Tibial artery (tissue), 4 donors: ENCODE data around the gene SPTB.

Experiments used
- DNase-seq, 2 donors: peaks; one replicate each; pipeline ENCODE4 v3.0.0-alpha.2; 2019
- H3K27ac ChIP-seq, 2 donors: fragments of 200-600 bp; sonication (generic) in 1 of 2; 1 replicate in 1 of 2; 2 replicates in 1 of 2; pipeline ENCODE4 v1.5.1; 2018 to 2019; ENCODE audit warnings: mild to moderate bottlenecking in 1 of 2
- H3K27me3 ChIP-seq, 2 donors: fragments of 200-600 bp; sonication (generic) in 1 of 2; one replicate each; pipeline versions ENCODE4 v1.5.1 to v1.6.0; 2016 to 2019
- H3K36me3 ChIP-seq, 3 donors: fragments of 200-600 bp; sonication (generic) in 2 of 3; one replicate each; pipeline ENCODE4 v1.5.1; 2016 to 2019; ENCODE audit warnings: mild to moderate bottlenecking in 2 of 3
- H3K4me1 ChIP-seq, 4 donors: fragments of 200-600 bp; sonication (generic) in 2 of 4; 1 replicate in 3 of 4; 2 replicates in 1 of 4; pipeline ENCODE4 v1.5.1; 2016 to 2019
- H3K4me3 ChIP-seq, 2 donors: fragments of 200-600 bp; sonication (generic) in 1 of 2; 1 replicate in 1 of 2; 2 replicates in 1 of 2; pipeline ENCODE4 v1.5.1; 2018 to 2019; ENCODE audit warnings: mild to moderate bottlenecking in 2 of 2
- H3K9me3 ChIP-seq, 3 donors: fragments of 200-600 bp; sonication (generic) in 1 of 3; one replicate each; pipeline ENCODE4 v1.5.1; 2016 to 2019
- intact Hi-C: fragments of 100-400 bp; cut with DNase I; formaldehyde crosslinking; loops from one replicate; pipeline ENCODE4 v1.15.0; 2023; ENCODE audit warnings: low total_unique reads
- TF ChIP-seq, protein P1 (sequence below), 2 experiments: fragments of 200-600 bp in 1 of 2; fragments of 450-650 bp in 1 of 2; IDR thresholded peaks; one replicate each; pipeline ENCODE4 v1.5.1; 2017 to 2019; ENCODE audit warnings: antibody characterized with exemption in 2 of 2, mild to moderate bottlenecking in 1 of 2, moderate library complexity in 1 of 2

Gene SPTB

DNA sequence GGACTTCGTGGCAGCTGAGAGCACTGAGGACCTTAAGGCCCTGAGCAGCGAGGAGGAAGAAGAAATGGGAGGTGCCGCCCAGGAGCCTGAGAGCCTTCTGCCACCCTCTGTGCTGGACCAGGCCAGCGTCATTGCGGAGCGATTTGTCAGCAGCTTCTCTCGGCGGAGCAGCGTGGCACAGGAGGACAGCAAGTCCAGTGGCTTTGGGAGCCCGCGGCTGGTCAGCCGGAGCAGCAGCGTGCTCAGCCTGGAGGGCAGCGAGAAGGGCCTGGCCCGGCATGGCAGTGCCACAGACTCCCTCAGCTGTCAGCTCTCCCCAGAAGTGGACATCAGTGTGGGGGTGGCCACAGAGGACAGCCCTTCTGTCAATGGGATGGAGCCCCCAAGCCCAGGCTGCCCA, 138.5 kb downstream of the SPTB start:
- DNase-seq = no peak
- H3K27me3 ChIP-seq = no peaks in the 10 kb centered on the region
- H3K27ac ChIP-seq = peak overlapping the region in 1 of 2 donors; percentile 27
- H3K9me3 ChIP-seq = no peaks in the 10 kb centered on the region
- intact Hi-C loops = no loop called here
- H3K4me3 ChIP-seq = no peak overlapping the region
- H3K4me1 ChIP-seq = peaks cover 0 to 51% (median 28%) of the 10 kb centered on the region in 4 donors
- peaks cover 85 to 93% (median 90%) of the 10 kb centered on the region in 3 donors for H3K36me3 ChIP-seq
- TF ChIP-seq, protein P1, sequence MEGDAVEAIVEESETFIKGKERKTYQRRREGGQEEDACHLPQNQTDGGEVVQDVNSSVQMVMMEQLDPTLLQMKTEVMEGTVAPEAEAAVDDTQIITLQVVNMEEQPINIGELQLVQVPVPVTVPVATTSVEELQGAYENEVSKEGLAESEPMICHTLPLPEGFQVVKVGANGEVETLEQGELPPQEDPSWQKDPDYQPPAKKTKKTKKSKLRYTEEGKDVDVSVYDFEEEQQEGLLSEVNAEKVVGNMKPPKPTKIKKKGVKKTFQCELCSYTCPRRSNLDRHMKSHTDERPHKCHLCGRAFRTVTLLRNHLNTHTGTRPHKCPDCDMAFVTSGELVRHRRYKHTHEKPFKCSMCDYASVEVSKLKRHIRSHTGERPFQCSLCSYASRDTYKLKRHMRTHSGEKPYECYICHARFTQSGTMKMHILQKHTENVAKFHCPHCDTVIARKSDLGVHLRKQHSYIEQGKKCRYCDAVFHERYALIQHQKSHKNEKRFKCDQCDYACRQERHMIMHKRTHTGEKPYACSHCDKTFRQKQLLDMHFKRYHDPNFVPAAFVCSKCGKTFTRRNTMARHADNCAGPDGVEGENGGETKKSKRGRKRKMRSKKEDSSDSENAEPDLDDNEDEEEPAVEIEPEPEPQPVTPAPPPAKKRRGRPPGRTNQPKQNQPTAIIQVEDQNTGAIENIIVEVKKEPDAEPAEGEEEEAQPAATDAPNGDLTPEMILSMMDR (IDR thresholded peaks at IDR 0.05) = no peak

DNA sequence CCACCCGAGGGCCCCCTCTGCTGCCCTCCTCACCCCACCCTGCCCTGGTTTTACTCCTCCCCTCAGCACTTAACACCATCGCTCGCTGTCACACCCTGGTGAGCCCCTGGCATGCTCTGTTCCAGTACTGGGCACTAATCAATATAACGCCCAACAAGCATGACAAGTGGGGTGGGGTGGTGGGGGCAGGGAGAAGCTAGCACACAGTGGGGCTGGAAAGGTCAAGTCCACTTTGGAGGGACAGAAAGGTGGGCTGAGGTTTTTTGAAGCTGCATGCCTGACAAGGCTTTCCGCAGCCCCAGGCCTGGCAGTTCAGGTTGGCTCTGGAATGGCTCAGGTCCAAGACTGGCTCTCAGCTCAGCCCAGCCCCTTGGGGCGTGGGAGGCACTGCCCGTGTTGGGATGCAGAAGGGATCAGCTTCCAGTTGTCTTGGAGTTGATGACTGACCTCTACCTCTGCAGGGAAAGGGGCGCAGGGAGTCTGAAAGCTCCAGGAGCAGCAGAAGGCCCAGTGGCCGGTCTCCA, 141.4 kb downstream of the SPTB start:
- no peak overlapping the region for H3K4me3 ChIP-seq
- H3K4me1 ChIP-seq = peaks cover 0 to 50% (median 32%) of the 10 kb centered on the region in 4 donors
- intact Hi-C loops = no loop called here
- H3K27ac ChIP-seq = peak overlapping the region; percentile 46 to 50
- no peaks in the 10 kb centered on the region for H3K27me3 ChIP-seq
- TF ChIP-seq, protein P1 (IDR thresholded peaks at IDR 0.05) = no peak
- H3K9me3 ChIP-seq = no peaks in the 10 kb centered on the region
- peaks cover 76 to 88% (median 84%) of the 10 kb centered on the region in 3 donors for H3K36me3 ChIP-seq
- DNase-seq = no peak

DNA sequence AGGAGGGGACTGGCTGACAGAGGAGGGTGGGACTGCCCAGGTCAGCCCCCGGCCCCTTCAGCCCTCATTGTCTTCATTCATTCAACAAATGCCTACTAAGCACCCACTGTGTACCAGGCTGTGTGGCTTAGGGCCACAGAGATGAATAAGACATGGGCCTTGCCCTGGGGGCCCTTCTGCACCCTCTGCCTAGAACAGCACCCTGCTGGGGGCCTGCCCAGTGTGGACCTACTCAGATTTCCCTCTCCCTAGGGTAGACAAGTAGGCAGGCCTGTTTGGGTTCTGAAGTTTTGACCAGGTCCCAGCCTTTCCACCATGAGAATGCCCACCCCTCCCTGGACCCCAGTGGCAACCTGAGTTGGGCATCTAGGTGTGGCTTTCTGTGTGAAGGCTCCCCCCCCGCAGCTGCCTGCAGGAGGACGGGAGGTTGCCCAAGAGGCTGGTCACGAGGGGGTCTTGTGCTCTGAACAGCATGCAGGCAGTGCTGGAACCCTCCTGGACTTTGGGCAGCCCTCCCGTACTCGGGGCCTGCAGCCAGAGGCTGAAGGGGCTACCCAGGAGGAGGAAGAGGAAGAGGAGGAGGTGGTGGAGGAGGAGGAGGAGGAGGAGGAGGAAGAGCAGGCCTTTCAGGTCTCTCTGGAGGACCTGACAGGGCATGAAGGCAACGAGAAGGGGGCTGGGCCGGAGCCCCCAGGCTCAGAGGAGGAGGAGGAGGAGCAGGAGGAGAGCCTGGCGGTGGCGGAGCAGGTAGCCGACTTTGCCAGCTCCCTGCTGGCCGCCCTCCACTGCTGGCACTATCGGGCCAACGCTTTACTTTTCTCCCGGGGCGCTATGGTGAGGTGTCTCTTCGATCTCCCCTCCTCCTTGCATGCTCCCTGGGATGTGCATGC, 142.1 kb downstream of the SPTB start:
- Histone ChIP-seq H3K36me3 (peaks cover 76 to 88% (median 84%) of the 10 kb centered on the region in 3 donors), H3K4me3 (no peak overlapping the region), H3K27ac (peak overlapping the region; percentile 46 to 50), H3K4me1 (peaks cover 0 to 53% (median 32%) of the 10 kb centered on the region in 4 donors), H3K27me3 (no peaks in the 10 kb centered on the region), H3K9me3 (no peaks in the 10 kb centered on the region)
- intact Hi-C loops = no loop called here
- DNase-seq = no peak
- TF ChIP-seq, protein P1 (IDR thresholded peaks at IDR 0.05) = no peak

DNA sequence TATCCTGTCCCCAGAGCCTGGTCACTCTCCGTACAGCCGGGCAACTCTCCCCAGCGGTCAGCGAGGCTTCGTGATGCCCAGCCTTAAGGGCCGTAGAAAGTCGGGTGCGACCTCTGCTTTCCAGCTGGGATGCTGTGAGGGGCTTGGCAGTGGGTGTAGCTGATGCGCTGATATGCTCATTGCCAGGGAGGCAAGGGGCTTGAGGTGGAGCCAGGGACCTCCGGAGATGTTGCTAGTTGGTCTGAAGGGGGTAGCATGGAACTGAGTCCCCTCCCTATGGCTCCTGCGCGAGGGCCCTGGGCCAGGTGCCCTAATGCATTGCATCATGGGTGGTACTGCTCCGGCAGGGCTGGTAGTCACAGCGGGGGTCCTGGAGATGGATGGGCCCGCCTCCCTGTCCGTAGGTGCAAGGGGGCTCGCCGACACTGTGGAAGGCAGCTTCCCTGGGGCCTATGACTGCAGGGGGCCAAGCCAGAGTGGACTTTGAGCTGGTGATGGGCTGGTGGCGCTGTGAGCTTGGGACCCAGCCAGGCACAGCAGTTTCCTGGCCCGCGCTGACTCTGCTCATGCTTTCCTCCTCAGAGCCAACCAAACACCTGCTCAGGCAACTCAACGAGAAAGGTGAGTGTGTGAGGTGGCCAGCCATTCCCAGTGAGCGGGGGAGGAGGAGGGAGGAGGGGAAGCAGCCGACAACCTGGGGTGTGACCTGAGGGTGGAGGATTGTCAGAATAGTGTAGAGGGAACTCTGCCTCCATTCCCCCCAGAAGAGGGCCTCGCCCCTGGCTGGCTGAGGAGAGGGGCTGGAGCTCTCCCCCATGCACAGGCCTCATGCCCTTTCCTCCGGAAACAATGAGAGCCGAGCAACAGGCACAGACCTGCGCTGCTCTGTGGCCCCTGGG, 143.2 kb downstream of the SPTB start:
- H3K4me1 ChIP-seq = peaks cover 0 to 53% (median 32%) of the 10 kb centered on the region in 4 donors
- H3K27me3 ChIP-seq = no peaks in the 10 kb centered on the region
- TF ChIP-seq, protein P1 (IDR thresholded peaks at IDR 0.05) = no peak
- intact Hi-C loops = no loop called here
- H3K4me3 ChIP-seq = no peak overlapping the region
- DNase-seq = peak in 1 of 2 donors; percentile 65
- no peaks in the 10 kb centered on the region for H3K9me3 ChIP-seq
- peaks cover 76 to 88% (median 84%) of the 10 kb centered on the region in 3 donors for H3K36me3 ChIP-seq
- peak overlapping the region; percentile 46 to 50 for H3K27ac ChIP-seq

DNA sequence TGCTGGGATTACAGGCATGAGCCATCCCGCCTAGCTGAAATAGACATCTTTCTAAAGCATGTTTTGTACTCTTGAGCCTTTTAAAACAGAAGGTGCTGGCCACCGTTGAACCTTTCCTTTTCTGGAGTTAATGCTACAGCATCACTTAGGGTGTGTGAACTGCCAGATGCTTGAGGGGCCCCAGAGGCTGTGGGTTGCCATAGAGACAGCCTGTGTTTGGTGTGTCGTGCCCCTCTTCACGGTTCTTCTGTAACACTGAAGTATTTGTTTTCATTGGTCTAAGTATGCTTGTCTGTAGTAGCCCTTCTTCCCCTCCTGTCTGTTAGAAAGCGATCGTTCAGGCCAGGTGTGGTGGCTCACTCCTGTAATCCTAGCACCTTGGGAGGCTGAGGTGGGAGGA, 144.7 kb downstream of the SPTB start:
- no peak overlapping the region for H3K4me3 ChIP-seq
- TF ChIP-seq, protein P1 (IDR thresholded peaks at IDR 0.05) = no peak
- no peaks in the 10 kb centered on the region for H3K27me3 ChIP-seq
- peaks cover 76 to 88% (median 84%) of the 10 kb centered on the region in 3 donors for H3K36me3 ChIP-seq
- no peaks in the 10 kb centered on the region for H3K9me3 ChIP-seq
- peak in 1 of 2 donors; percentile 54 for DNase-seq
- H3K27ac ChIP-seq = peak overlapping the region; percentile 46 to 50
- intact Hi-C loops = no loop called here
- H3K4me1 ChIP-seq = peaks cover 0 to 53% (median 33%) of the 10 kb centered on the region in 4 donors
